Measurements from ENCODE around the gene GMCL1.

GMCL1 gene

DNA sequence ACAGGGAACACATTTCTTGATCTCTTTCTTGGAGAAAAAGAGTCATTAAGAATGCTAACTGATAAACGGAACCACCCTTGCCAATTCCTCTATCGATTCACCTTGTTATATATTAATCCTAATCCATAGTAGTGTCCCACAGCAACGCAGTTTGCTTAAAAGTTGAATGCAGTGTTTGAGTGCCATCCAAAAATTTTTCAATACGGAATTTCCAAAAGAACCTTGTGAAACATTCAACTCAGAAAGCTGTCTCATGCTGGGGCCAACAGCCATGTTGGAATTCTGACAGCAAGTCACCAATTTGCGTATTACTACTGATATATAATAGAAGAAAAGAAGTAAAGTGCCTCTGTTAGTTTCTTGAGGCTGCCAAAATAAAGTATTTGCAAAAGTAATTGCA is 45.2 kb upstream of the GMCL1 start:
- Histone ChIP-seq H3K4me3 (IDR thresholded peaks at IDR 0.05; ENCODE audit: insufficient read depth, low read depth, low read length) (no peak overlapping the region), H3K36me3 (ENCODE audit: insufficient read depth) (no peaks in the 10 kb centered on the region), H2AFZ (ENCODE audit: low read depth) (no peak overlapping the region), H3K27ac (no peak overlapping the region), H3K9ac (no peak overlapping the region), H4K20me1 (ENCODE audit: insufficient read depth) (no peaks in the 10 kb centered on the region), H3K79me2 (ENCODE audit: insufficient read depth, low read depth) (no peaks in the 10 kb centered on the region), H3K4me2 (no peak overlapping the region), H3K4me1 (ENCODE audit: low read depth, poor library complexity, severe bottlenecking) (peaks cover 48% of the 10 kb centered on the region), H3K27me3 (ENCODE audit: insufficient read depth, low read depth) (no peaks in the 10 kb centered on the region)
- TF ChIP-seq, protein P1, sequence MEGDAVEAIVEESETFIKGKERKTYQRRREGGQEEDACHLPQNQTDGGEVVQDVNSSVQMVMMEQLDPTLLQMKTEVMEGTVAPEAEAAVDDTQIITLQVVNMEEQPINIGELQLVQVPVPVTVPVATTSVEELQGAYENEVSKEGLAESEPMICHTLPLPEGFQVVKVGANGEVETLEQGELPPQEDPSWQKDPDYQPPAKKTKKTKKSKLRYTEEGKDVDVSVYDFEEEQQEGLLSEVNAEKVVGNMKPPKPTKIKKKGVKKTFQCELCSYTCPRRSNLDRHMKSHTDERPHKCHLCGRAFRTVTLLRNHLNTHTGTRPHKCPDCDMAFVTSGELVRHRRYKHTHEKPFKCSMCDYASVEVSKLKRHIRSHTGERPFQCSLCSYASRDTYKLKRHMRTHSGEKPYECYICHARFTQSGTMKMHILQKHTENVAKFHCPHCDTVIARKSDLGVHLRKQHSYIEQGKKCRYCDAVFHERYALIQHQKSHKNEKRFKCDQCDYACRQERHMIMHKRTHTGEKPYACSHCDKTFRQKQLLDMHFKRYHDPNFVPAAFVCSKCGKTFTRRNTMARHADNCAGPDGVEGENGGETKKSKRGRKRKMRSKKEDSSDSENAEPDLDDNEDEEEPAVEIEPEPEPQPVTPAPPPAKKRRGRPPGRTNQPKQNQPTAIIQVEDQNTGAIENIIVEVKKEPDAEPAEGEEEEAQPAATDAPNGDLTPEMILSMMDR (conservative IDR thresholded peaks at IDR 0.05; ENCODE audit: low read depth, low read length), result no peak

- Histone ChIP-seq H3K36me3 (ENCODE audit: insufficient read depth) (no peaks in the 10 kb centered on the region), H3K27me3 (ENCODE audit: insufficient read depth, low read depth) (no peaks in the 10 kb centered on the region), H3K4me1 (ENCODE audit: low read depth, poor library complexity, severe bottlenecking) (peaks cover 59% of the 10 kb centered on the region), H3K79me2 (ENCODE audit: insufficient read depth, low read depth) (no peaks in the 10 kb centered on the region), H2AFZ (ENCODE audit: low read depth) (no peak overlapping the region), H3K4me2 (no peak overlapping the region), H3K9ac (no peak overlapping the region), H4K20me1 (ENCODE audit: insufficient read depth) (no peaks in the 10 kb centered on the region), H3K4me3 (IDR thresholded peaks at IDR 0.05; ENCODE audit: insufficient read depth, low read depth, low read length) (no peak overlapping the region), H3K27ac (no peak overlapping the region)
- TF ChIP-seq, protein P1 (conservative IDR thresholded peaks at IDR 0.05; ENCODE audit: low read depth, low read length), result no peak
Observed at GRCh38 chr2:69785358-69785757, 44.1 kb upstream of the GMCL1 start.

- peaks cover 60% of the 10 kb centered on the region for H3K4me1 ChIP-seq (ENCODE audit: low read depth, poor library complexity, severe bottlenecking)
- H3K27me3 ChIP-seq (ENCODE audit: insufficient read depth, low read depth), result no peaks in the 10 kb centered on the region
- no peaks in the 10 kb centered on the region for H4K20me1 ChIP-seq (ENCODE audit: insufficient read depth)
- TF ChIP-seq, protein P1 (conservative IDR thresholded peaks at IDR 0.05; ENCODE audit: low read depth, low read length), result no peak
- H2AFZ ChIP-seq (ENCODE audit: low read depth), result no peak overlapping the region
- H3K4me2 ChIP-seq, result no peak overlapping the region
- H3K9ac ChIP-seq, result no peak overlapping the region
- no peak overlapping the region for H3K4me3 ChIP-seq (IDR thresholded peaks at IDR 0.05; ENCODE audit: insufficient read depth, low read depth, low read length)
- no peaks in the 10 kb centered on the region for H3K79me2 ChIP-seq (ENCODE audit: insufficient read depth, low read depth)
- H3K27ac ChIP-seq, result no peak overlapping the region
- no peaks in the 10 kb centered on the region for H3K36me3 ChIP-seq (ENCODE audit: insufficient read depth)
Observed at GRCh38 chr2:69786052-69786560, 43.4 kb upstream of the GMCL1 start.

DNA sequence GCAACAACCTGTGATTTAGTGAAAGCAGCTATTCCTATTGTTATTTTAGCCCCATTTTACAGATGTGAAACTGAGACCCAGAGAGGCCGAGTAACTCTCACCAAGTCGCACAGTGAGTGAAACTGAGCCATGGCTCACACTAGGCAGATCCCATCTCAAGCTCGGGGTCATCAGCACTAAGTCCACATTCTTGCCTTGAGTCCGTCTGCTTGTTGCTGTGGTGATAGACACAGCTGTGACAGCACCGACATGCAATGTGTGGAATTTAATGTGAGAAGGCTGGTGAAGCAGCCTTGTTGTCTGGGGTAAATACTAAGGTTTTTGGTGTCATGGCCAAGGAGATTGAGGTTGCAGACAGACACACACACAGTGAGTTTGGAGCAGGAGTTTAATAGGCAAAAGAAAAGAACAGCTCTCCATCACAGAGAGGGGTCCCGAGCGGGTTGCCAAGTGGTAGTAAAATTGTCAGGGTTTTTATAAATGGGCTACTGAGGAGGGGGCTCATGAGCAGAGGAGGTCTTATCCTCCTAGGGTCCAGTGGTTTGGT is 40.2 kb upstream of the GMCL1 start:
- H2AFZ ChIP-seq (ENCODE audit: low read depth), result no peak overlapping the region
- H4K20me1 ChIP-seq (ENCODE audit: insufficient read depth), result no peaks in the 10 kb centered on the region
- H3K4me2 ChIP-seq, result peak overlapping the region; percentile 60
- peak overlapping the region; percentile 77 for H3K27ac ChIP-seq
- H3K79me2 ChIP-seq (ENCODE audit: insufficient read depth, low read depth), result no peaks in the 10 kb centered on the region
- TF ChIP-seq, protein P1 (conservative IDR thresholded peaks at IDR 0.05; ENCODE audit: low read depth, low read length), result no peak
- H3K4me1 ChIP-seq (ENCODE audit: low read depth, poor library complexity, severe bottlenecking), result peaks cover 50% of the 10 kb centered on the region
- H3K4me3 ChIP-seq (IDR thresholded peaks at IDR 0.05; ENCODE audit: insufficient read depth, low read depth, low read length), result peak overlapping the region; percentile 74
- peak overlapping the region; percentile 30; the same call in 1 of the 2 replicates for H3K9ac ChIP-seq
- no peaks in the 10 kb centered on the region for H3K27me3 ChIP-seq (ENCODE audit: insufficient read depth, low read depth)
- H3K36me3 ChIP-seq (ENCODE audit: insufficient read depth), result no peaks in the 10 kb centered on the region

Measured in KMS-11 (cell line).